KOPT-K1 (cell line): ENCODE results near the gene C1orf87.

Source experiments
- H3K27ac ChIP-seq: fragments of 200-600 bp; sonication (generic); 2 replicates; pipeline ENCODE4 v1.5.1; 2016; ENCODE audit warnings: antibody characterized with exemption, mild to moderate bottlenecking, low read depth, low read length; ENCODE audit not compliant: poor library complexity, severe bottlenecking
- H3K36me3 ChIP-seq: fragments of 200-600 bp; sonication (generic); 2 replicates; pipeline ENCODE4 v1.5.1; 2017; ENCODE audit warnings: antibody characterized with exemption, mild to moderate bottlenecking, low read length, moderate library complexity; ENCODE audit not compliant: insufficient read depth
- H3K9me3 ChIP-seq: fragments of 200-600 bp; sonication (generic); 2 replicates; pipeline ENCODE4 v1.5.1; 2017; ENCODE audit warnings: antibody characterized with exemption, low read length, mild to moderate bottlenecking; ENCODE audit not compliant: insufficient read depth, poor library complexity, severe bottlenecking

C1orf87 gene

DNA sequence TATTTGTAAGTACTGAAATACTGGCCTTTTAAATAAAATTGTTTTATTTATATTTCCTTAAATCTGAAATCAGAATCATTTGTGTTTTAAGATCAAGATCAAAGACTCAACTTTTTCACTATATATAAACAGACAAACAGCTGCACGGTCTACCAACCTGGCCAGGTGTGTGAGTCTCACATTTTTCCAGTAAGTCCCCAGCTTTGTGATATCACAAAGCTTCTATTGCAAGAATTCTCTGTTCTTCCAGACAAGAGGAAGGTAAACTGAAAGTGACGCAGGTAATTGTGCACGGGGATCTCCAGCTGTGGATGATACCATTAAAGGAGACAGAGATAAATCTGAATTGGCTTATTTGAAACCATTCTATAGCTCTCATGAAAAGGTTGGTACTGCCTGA, 105.8 kb downstream of the C1orf87 start:
- no peaks in the 10 kb centered on the region for H3K36me3 ChIP-seq
- H3K9me3 ChIP-seq = no peaks in the 10 kb centered on the region
- H3K27ac ChIP-seq = no peak overlapping the region

GRCh38 chr1:59967141-59967697, 106.4 kb downstream of the C1orf87 start:
- no peak overlapping the region for H3K27ac ChIP-seq
- H3K9me3 ChIP-seq = no peaks in the 10 kb centered on the region
- no peaks in the 10 kb centered on the region for H3K36me3 ChIP-seq

GRCh38 chr1:59952065-59952464, 121.5 kb downstream of the C1orf87 start:
- H3K27ac ChIP-seq = no peak overlapping the region
- no peaks in the 10 kb centered on the region for H3K9me3 ChIP-seq
- H3K36me3 ChIP-seq = no peaks in the 10 kb centered on the region

- Histone ChIP-seq H3K36me3 (no peaks in the 10 kb centered on the region), H3K27ac (no peak overlapping the region), H3K9me3 (no peaks in the 10 kb centered on the region)
Observed at GRCh38 chr1:59949648-59950047, 123.9 kb downstream of the C1orf87 start.

DNA sequence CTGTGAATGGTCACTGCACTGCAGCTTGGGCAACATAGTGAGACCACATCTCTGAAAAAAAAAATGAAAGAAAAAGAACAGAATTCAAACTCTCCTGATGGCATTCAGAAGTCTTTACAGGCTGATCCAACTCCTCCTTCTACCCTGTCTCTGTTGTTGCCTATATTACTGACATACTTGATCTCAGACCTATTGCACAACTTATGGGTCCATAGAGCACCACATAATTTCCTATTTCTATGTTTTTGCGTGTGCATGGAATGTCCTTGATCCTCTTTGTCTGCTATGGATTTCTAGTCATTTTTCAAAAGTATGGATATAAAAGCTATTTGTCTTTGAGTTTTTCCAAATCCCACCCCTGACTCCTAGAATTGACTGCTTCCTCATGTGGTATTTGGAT, 124.6 kb downstream of the C1orf87 start:
- Histone ChIP-seq H3K27ac (no peak overlapping the region), H3K36me3 (no peaks in the 10 kb centered on the region), H3K9me3 (no peaks in the 10 kb centered on the region)

DNA sequence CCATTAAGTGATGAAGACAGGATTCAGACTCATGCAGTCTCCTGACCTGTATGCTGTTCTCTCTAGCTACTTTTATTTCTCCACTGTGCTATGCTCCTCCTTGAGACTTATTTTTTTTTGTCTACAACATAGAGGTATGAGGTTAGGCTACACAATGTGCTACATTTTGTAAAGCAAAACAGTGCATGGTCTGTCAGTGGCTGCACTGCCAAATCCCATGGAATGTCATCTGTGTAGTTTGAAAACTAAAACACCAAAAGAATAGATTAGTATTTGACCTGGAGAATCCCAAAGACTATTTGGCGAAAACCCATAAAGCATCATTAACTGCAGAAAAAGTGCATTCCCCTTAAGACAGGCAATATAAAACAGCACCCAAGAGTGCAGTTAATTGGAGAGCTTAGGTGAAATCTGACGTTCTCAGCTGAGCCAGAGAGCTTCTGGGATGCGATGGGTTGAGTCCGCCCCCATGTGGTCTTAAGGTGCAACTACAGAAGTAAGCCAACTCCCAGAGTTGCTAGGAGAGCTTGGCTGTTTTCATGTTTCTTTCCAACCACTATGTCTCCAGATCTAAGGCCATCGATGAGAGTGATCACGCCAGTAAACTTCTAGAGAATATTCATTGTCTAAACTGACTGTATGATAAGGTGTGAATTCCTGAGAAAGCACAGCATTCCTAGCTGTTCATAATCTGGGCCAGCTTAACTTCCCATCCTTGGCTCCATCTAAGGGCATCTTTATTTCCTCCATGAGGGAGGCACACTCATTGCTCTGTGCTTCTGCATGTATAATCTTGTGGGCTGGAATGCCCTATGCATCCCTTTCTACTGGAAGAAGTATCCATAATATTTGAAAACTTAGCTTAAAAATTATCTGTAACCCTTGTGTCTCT, 126.3 kb downstream of the C1orf87 start:
- H3K27ac ChIP-seq = no peak overlapping the region

GRCh38 chr1:59945790-59946189, 127.8 kb downstream of the C1orf87 start:
- Histone ChIP-seq H3K9me3 (no peaks in the 10 kb centered on the region), H3K27ac (no peak overlapping the region), H3K36me3 (no peaks in the 10 kb centered on the region)

More for the DNA sequence above, 126.3 kb downstream of the C1orf87 start:
- Histone ChIP-seq H3K9me3 (no peaks in the 10 kb centered on the region), H3K36me3 (no peaks in the 10 kb centered on the region)
